DND-41 (cell line): Measurements from ENCODE around the gene ZFP90.

ENCODE experiments used
- ATAC-seq: fragments of 200-7000 bp; cut with Tn5 transposase; 3 replicates; pipeline ENCODE4 v1.9.1; 2021; ENCODE audit warnings: low read depth; ENCODE audit not compliant: insufficient read depth
- DNase-seq: peaks from one replicate; pipeline ENCODE4 v3.0.0-alpha.2; 2020
- H2AFZ ChIP-seq: 2 replicates; pipeline ENCODE4 v1.6.0; 2012; ENCODE audit warnings: low read depth, low read length
- H3K27ac ChIP-seq: 2 replicates; pipeline ENCODE4 v1.5.1; 2012; ENCODE audit warnings: low read length, inconsistent platforms
- H3K27me3 ChIP-seq: fragments of 200-600 bp; sonication (generic); 2 replicates; pipeline ENCODE4 v1.6.0; 2012; ENCODE audit warnings: low read length, mild to moderate bottlenecking, inconsistent platforms; ENCODE audit not compliant: insufficient read depth, poor library complexity
- H3K36me3 ChIP-seq: 2 replicates; pipeline ENCODE4 v1.5.1; 2012; ENCODE audit warnings: low read length, inconsistent platforms; ENCODE audit not compliant: insufficient read depth
- H3K4me1 ChIP-seq: 2 replicates; pipeline ENCODE4 v1.5.1; 2012; ENCODE audit warnings: mild to moderate bottlenecking, low read length; ENCODE audit not compliant: insufficient read depth
- H3K4me2 ChIP-seq: 2 replicates; pipeline ENCODE4 v1.6.0; 2012; ENCODE audit warnings: mild to moderate bottlenecking, moderate library complexity, low read length, inconsistent platforms; ENCODE audit not compliant: insufficient read depth
- H3K4me3 ChIP-seq, 2 experiments: fragments of 200-600 bp in 1 of 2; shearing (Covaris generic) in 1 of 2; 2 replicates each; pipeline ENCODE4 v1.5.1; 2012 to 2016; ENCODE audit warnings: inconsistent platforms in 2 of 2, low read length in 2 of 2, mild to moderate bottlenecking in 2 of 2, low read depth in 1 of 2, moderate library complexity in 1 of 2
- H3K79me2 ChIP-seq: 2 replicates; pipeline ENCODE4 v1.6.0; 2012; ENCODE audit warnings: low read length, inconsistent platforms; ENCODE audit not compliant: insufficient read depth
- H3K9ac ChIP-seq: 2 replicates; pipeline ENCODE4 v1.6.0; 2012; ENCODE audit warnings: low read depth, mild to moderate bottlenecking, inconsistent platforms, low read length, moderate library complexity
- H3K9me3 ChIP-seq: 2 replicates; pipeline ENCODE4 v1.5.1; 2012; ENCODE audit warnings: low read length, moderate library complexity, mild to moderate bottlenecking, inconsistent platforms; ENCODE audit not compliant: insufficient read depth, severe bottlenecking
- H4K20me1 ChIP-seq: 2 replicates; pipeline ENCODE4 v1.6.0; 2012; ENCODE audit warnings: low read length; ENCODE audit not compliant: insufficient read depth
- EZH2 ChIP-seq: IDR thresholded peaks from 3 replicates; pipeline ENCODE4 v1.6.1; 2012; ENCODE audit warnings: borderline replicate concordance, low read depth, mild to moderate bottlenecking, moderate library complexity, low read length, inconsistent platforms; ENCODE audit not compliant: severe bottlenecking
- TF ChIP-seq, protein P1 (sequence below): IDR thresholded peaks from 2 replicates; pipeline ENCODE4 v1.5.1; 2012; ENCODE audit warnings: borderline replicate concordance, low read length, moderate library complexity, mild to moderate bottlenecking; ENCODE audit not compliant: poor library complexity, severe bottlenecking; ENCODE audit errors: extremely low read depth

Gene ZFP90

DNA sequence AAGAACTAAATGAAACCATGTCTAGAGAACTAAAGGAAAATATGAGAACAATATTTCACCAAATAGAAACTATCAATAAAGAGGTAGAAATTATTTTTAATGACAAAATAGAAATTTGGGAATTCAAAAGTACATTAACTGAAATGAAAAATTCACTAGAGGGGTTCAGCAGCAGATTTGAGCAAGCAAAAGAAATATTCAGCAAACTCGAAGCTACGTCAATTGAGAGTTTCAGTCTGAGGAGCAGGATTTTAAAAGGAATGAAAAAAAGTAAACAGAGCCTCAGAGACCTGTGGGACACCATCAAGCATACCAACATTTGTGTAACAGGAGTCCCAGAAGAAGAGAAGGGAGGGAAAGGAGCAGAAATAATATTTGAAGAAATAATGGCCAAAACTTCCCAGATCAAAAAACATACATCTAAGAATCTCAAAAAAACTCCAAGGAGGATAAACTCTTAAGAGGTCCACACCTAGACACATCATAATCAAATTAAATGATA lies 38.3 kb downstream of the ZFP90 start:
- Histone ChIP-seq H3K27me3 (no peaks in the 10 kb centered on the region), H3K9me3 (peaks cover 40% of the 10 kb centered on the region), H3K27ac (no peak overlapping the region), H3K4me3 (no peak overlapping the region), H3K79me2 (no peaks in the 10 kb centered on the region), H3K36me3 (no peaks in the 10 kb centered on the region), H3K4me1 (no peaks in the 10 kb centered on the region), H3K9ac (no peak overlapping the region), H2AFZ (no peak overlapping the region), H3K4me2 (no peak overlapping the region), H4K20me1 (no peaks in the 10 kb centered on the region)
- ATAC-seq = no peak
- DNase-seq = no peak
- TF ChIP-seq, protein P1, sequence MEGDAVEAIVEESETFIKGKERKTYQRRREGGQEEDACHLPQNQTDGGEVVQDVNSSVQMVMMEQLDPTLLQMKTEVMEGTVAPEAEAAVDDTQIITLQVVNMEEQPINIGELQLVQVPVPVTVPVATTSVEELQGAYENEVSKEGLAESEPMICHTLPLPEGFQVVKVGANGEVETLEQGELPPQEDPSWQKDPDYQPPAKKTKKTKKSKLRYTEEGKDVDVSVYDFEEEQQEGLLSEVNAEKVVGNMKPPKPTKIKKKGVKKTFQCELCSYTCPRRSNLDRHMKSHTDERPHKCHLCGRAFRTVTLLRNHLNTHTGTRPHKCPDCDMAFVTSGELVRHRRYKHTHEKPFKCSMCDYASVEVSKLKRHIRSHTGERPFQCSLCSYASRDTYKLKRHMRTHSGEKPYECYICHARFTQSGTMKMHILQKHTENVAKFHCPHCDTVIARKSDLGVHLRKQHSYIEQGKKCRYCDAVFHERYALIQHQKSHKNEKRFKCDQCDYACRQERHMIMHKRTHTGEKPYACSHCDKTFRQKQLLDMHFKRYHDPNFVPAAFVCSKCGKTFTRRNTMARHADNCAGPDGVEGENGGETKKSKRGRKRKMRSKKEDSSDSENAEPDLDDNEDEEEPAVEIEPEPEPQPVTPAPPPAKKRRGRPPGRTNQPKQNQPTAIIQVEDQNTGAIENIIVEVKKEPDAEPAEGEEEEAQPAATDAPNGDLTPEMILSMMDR = no peak
- no peak for TF ChIP-seq EZH2

DNA sequence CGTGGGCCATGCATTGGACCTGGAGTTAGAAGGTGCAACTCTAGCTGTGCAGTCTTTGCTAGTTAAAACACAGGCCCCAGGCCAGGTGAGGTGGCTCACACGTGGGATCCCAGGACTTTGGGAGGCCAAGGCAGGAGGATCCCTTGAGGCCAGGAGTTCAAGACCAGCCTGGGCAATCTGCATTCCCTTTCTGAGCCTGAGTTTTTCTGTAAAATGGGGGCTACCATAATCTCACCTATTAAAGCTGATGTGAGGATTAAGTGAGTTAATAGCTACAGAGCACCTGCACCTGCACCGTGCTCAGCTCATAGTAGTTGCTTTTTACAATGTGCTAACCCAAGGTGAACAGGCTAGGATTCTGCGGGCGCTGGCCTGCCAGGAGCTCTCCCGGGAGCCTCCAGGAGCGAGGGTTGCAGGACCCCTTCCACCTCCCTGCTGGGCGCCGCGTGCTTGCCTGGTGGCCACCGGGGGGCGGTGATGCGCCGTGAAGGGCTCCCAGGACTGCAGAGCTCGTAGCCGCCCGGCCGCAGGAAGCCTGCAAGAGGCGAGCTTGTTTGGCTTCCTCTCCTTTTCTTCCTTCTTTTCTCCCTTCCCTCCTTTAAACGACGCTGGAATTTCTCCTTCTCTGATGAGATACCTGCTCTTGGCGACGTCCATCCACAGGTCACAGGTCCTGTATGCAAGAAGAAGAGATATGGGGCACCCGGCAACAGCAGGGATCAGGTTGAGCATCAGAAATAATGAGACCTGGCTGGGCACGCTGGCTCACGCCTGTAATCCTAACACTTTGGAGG lies 51.3 kb downstream of the ZFP90 start:
- Histone ChIP-seq H3K9ac (no peak overlapping the region), H3K9me3 (peaks cover 6% of the 10 kb centered on the region), H3K36me3 (no peaks in the 10 kb centered on the region), H2AFZ (no peak overlapping the region), H3K27me3 (no peaks in the 10 kb centered on the region), H3K4me3 (no peak overlapping the region), H3K4me2 (no peak overlapping the region), H3K4me1 (no peaks in the 10 kb centered on the region), H3K79me2 (no peaks in the 10 kb centered on the region), H4K20me1 (no peaks in the 10 kb centered on the region), H3K27ac (no peak overlapping the region)
- DNase-seq (peak; percentile 43), ATAC-seq (peak; percentile 64; the same call in 2 of the 3 replicates)
- TF ChIP-seq EZH2 = no peak
- TF ChIP-seq, protein P1 = peak; percentile 64

DNA sequence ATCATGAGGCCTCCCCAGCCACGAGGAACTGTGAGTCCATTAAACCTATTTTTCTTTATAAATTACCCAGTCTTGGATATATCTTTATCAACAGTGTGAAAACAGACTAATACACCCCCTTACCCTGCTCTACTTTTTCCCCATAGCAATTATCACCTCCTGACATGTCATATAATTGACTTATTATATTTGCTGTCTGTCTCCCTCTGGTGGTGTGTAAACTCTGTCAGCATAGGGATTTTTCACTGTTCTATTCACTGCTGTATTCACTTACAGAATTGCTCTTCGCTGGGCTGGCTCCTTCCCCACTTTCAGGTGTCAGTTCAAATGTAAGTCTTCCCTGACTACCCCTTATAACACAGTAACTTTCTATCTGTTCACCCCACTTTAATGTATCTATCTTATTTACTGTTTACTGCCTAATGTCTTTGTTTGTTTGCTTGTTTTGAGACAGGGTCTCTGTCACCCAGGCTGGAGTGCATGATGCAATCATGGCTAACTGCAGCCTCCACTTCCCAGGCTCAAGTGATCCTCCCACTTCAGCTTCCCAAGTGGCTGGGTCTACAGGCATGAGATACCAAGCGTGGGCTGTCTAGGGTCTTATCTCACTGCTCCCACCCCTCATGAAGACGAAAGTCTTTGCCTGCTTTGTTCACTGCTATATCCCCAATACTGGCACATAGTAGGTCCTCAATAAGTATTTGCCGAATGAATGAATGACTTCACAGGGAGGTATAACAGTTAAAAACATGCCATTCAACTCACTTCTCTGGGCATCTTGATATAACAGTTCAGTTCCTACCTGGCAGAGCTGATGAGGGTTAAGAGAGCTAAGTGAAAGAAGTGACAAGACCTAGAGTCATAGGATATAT lies 53.6 kb downstream of the ZFP90 start:
- TF ChIP-seq, protein P1 = peak; percentile 60
- no peak for TF ChIP-seq EZH2
- Histone ChIP-seq H3K79me2 (no peaks in the 10 kb centered on the region), H3K4me1 (no peaks in the 10 kb centered on the region), H2AFZ (no peak overlapping the region), H4K20me1 (no peaks in the 10 kb centered on the region), H3K36me3 (no peaks in the 10 kb centered on the region), H3K27me3 (no peaks in the 10 kb centered on the region), H3K4me3 (no peak overlapping the region), H3K4me2 (no peak overlapping the region), H3K9me3 (peaks cover 6% of the 10 kb centered on the region), H3K27ac (no peak overlapping the region), H3K9ac (no peak overlapping the region)
- DNase-seq = no peak
- no peak for ATAC-seq
